Stimulated activated CD8-positive, alpha-beta memory T cell treated with anti-CD3 and anti-CD28 coated beads, Interleukin-4, amount 100 ng/mL, for 4 hours (primary cell): Measurements from ENCODE around the gene PARPBP.
"Not testable (repeated sequence)": the region's sequence is repeated elsewhere in the genome, so short reads cannot be mapped to it uniquely, and the experiment has no call there.

Experiments
- DNase-seq, 2 donors: peaks; one replicate each; pipeline ENCODE4 v3.0.0-alpha.2; 2020; ENCODE audit warnings: low read depth in 2 of 2, low spot score in 1 of 2

PARPBP gene

GRCh38 chr12:102147062-102147587 lies 27.1 kb downstream of the PARPBP start:
- DNase-seq, result not testable (repeated sequence)

DNA sequence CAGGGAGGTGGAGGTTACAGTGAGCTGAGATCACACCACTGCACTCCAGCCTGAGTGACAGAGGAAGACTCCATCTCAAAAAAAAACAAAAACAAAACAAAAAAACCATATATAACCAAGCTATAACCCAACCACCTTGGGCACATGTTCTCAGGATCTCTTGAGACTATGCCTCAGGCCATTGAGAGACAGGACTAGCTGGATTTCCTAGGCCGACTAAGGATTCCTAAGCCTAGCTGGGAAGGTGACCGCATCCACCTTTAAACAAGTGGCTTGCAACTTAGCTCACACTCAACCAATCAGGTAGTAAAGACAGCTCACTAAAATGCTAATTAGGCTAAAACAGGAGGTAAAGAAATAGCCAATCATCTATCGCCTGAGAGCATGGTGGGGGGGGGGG lies 35.2 kb downstream of the PARPBP start:
- DNase-seq, result not testable (repeated sequence)

GRCh38 chr12:102163383-102163782 lies 43.4 kb downstream of the PARPBP start:
- no peak for DNase-seq

DNA sequence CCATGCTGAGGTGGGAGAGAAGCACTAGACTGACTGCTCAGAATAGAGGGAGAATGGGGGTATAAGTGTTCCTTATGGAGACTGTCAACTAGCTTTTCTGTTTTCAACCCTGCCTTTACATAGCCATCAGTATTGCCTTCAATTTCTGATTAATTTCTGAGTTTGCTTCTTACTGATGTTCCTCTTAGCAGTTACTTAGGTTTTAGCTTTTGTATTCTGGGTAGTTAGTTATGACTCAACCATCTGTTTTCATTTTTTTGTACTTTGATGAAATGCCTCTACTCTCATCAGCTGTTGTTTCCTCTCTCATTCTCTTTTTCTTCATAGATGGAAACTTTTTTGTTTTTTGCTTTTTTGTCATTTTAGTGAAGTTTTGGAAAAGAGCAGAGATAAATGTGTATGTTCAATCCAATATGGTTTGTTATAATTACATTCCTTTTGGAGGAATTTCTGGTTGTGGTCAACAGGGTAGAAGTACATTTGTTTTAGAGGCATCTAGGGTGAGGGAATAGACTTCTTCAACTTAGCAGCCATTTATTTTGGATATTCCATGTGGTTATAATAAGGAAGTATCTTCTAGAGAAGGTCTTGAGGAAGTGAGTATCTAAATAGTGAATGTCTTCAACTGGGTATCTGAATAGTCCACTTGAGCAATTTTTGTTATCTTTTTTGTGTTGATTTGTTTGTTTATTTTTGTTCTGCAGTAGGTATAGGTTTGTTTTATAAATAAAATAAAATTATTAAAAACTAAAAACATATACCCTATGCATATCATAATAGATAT lies 48.0 kb downstream of the PARPBP start:
- DNase-seq, result no peak

DNA sequence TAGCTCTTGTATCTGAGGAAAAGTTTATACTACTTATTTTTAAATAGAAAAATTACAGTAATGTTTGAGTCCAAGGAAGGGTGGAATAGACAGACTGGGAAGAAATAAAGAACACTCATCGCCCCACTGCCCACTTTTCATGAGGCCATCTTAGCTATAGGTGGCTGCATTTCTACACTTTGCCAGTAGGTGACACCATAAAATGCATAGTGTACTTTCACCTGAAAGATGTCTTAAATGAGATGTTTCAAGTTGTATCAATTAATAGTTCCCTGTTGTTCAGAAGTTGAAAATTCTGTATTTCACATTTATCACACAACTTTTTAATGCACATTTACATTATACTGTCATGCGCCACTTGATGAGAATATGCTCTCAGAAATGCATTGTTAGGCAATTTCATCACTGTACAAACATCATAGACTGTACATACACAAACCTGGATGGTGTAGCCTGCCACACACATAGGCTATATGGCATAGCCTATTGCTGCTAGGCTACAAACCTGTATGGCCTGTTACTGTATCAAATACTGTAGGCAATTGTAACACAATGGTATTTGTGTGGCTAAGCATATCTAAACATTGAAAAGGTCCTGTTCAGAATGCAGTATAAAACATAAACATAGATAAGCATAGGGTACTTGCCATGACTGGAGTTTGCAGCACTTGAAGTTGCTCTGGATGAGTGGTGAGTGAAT lies 50.1 kb downstream of the PARPBP start:
- DNase-seq, result no peak

- DNase-seq, result no peak
These were observed 52.0 kb downstream of the PARPBP start for GRCh38 chr12:102171951-102172350.

DNA sequence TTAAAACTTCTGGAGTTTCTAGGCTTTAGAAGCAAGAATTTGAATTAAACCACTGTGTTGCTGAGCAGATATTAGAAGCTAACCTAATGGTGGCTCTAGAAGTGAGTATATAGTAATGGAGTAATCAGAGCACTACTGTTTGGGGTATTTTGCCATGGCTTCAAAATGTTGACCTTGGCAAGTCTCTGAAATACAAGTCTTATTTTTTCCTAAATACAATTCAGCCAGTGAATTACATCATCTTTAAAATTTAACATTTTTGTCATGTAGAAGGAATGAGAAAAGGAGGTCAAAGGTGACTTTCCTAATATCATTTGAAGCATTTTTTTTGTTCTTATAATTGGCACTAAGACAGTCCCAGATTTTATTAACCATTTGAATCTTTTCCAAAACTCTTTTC lies 52.5 kb downstream of the PARPBP start:
- DNase-seq, result no peak

GRCh38 chr12:102174117-102174516 lies 54.1 kb downstream of the PARPBP start:
- DNase-seq, result no peak

GRCh38 chr12:102174761-102175160 lies 54.8 kb downstream of the PARPBP start:
- no peak for DNase-seq

- no peak for DNase-seq
These were observed 62.7 kb downstream of the PARPBP start for GRCh38 chr12:102182635-102183034.

- no peak for DNase-seq
These were observed 75.8 kb downstream of the PARPBP start for GRCh38 chr12:102195826-102196225.

- no peak for DNase-seq
These were observed 77.8 kb downstream of the PARPBP start, which contains the start of gene PMCH for GRCh38 chr12:102197789-102198188. TSS of gene PMCH (minus strand) at chr12:102197833. CDS start at chr12:102197770, 63 bp downstream.

GRCh38 chr12:102201436-102202061 lies 81.6 kb downstream of the PARPBP start:
- DNase-seq, result no peak

GRCh38 chr12:102202556-102202955 lies 82.6 kb downstream of the PARPBP start:
- DNase-seq, result no peak

- DNase-seq, result no peak
These were observed 84.0 kb downstream of the PARPBP start for GRCh38 chr12:102204025-102204424.

- DNase-seq, result no peak
These were observed 96.2 kb downstream of the PARPBP start for GRCh38 chr12:102215992-102216691.

- no peak for DNase-seq
These were observed 100.8 kb downstream of the PARPBP start for GRCh38 chr12:102220736-102221135.

- DNase-seq, result no peak
These were observed 108.0 kb downstream of the PARPBP start for GRCh38 chr12:102227954-102228353.

DNA sequence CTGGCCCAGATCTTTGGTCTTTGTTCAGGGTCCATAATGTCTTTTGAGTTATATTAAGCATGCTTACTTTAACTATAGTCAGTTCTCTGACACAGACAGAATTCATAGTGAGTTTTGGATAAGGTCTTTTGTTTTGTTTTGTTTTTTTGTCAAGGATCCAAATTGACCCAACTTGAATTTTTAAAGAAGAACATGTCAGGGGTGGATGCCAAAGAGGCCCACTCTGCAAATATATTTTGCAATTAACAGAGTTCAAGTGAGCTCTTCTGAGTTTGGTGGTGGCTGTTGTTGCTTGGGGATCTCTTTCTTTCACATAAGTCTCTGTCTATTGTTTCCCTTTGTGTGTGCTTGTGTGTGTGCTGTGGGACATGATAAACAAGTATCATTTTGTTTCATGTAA lies 112.1 kb downstream of the PARPBP start:
- DNase-seq, result no peak

GRCh38 chr12:102232446-102232845 lies 112.5 kb downstream of the PARPBP start:
- DNase-seq, result no peak

DNA sequence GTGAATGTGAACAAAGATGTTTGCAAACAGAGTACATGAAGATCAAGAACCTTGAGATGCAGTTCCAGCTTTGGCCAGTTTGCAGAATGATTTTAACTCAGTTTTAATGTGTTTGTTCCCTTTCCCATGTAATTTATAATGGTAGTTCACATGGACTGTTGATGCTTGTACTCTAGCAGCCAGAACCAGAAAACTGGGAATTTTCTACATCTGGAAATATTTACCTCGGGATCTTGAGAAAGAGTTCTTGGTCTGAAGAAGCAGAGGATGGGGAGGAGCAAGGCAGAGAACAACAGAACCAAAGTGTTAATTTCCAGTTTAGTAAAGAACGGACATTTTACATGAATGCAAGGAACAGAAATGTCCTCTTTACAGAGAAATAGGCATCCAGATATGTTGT lies 114.6 kb downstream of the PARPBP start:
- no peak for DNase-seq
